Left lung (tissue), 14 donors: ENCODE measurements around the gene MAGEB6. TPM values are rescaled to one million over a fixed set of nuclear protein-coding genes. Genes with fewer than 3 reads are reported as not detected.
"Not testable (repeated sequence)": the region's sequence is repeated elsewhere in the genome, so short reads cannot be mapped to it uniquely, and the experiment has no call there.

Experiments
- ATAC-seq: fragments of 200-7000 bp; cut with Tn5 transposase; one replicate; pipeline ENCODE4 v1.9.1; 2020; ENCODE audit warnings: moderate library complexity
- DNase-seq, 4 donors: peaks; one replicate each; pipeline ENCODE4 v3.0.0-alpha.2; 2013 to 2020
- H3K27ac ChIP-seq, 2 donors: fragments of 200-600 bp; sonication (generic) in 1 of 2; one replicate each; pipeline versions ENCODE4 v1.5.0 to v1.8.0; 2020 to 2021
- H3K27me3 ChIP-seq, 2 donors: fragments of 200-600 bp; sonication (generic) in 1 of 2; one replicate each; pipeline versions ENCODE4 v1.5.0 to v1.8.0; 2020 to 2021
- H3K36me3 ChIP-seq, 2 donors: fragments of 200-600 bp; sonication (generic) in 1 of 2; one replicate each; pipeline versions ENCODE4 v1.5.0 to v1.8.0; 2020 to 2021
- H3K4me1 ChIP-seq, 2 donors: fragments of 200-600 bp; one replicate each; pipeline ENCODE4 v1.8.0; 2021
- H3K4me3 ChIP-seq, 2 donors: fragments of 200-600 bp; sonication (generic) in 1 of 2; one replicate each; pipeline versions ENCODE4 v1.5.0 to v1.8.0; 2020 to 2021; ENCODE audit warnings: mild to moderate bottlenecking in 1 of 2
- H3K9me3 ChIP-seq, 2 donors: fragments of 200-600 bp; sonication (generic) in 1 of 2; one replicate each; pipeline versions ENCODE4 v1.5.0 to v1.8.0; 2020 to 2021
- CTCF ChIP-seq, 2 donors: fragments of 200-600 bp; sonication (generic) in 1 of 2; IDR thresholded peaks; one replicate each; pipeline versions ENCODE4 v1.5.0 to v1.8.0; 2021; ENCODE audit warnings: antibody characterized with exemption in 2 of 2
- intact Hi-C, 2 donors: fragments of 100-400 bp; cut with DNase I; formaldehyde crosslinking; loops; one replicate each; pipeline versions ENCODE4 v1.11.2 to v1.14.2; 2022
- long read RNA-seq, 12 donors: library from polyadenylated mRNA in 2 of 12; unstranded in 2 of 12; transcript quantifications; one replicate each; pipeline ENCODE4 v2.0.0 and lab custom pipeline, GENCODE V29; 2019 to 2026
- polyA plus RNA-seq, 6 donors: library from polyadenylated mRNA; unstranded; fragments of 120-200 nt; gene quantifications; one replicate each; pipeline ENCODE4 v1.2.1, GENCODE V29; 2013; ENCODE audit not compliant: insufficient read length in 6 of 6
- total RNA-seq, 2 donors: library from RNA; stranded (reverse); fragmentation: NEBNext Ultra II Directional; extraction: Animal tissue kit (Norgen Biotek cat#: 25700); gene quantifications; one replicate each; pipeline ENCODE4 v1.2.1, GENCODE V29; 2021
- donor health status: DM: no; HTN: yes; CAD: no.
- donor health status: DM: no; HTN: no; CAD: no.

Gene MAGEB6, protein sequence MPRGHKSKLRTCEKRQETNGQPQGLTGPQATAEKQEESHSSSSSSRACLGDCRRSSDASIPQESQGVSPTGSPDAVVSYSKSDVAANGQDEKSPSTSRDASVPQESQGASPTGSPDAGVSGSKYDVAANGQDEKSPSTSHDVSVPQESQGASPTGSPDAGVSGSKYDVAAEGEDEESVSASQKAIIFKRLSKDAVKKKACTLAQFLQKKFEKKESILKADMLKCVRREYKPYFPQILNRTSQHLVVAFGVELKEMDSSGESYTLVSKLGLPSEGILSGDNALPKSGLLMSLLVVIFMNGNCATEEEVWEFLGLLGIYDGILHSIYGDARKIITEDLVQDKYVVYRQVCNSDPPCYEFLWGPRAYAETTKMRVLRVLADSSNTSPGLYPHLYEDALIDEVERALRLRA
- total RNA-seq (not detected), polyA plus RNA-seq (not detected)
- long read RNA-seq, donor 1 = 0 reads
- long read RNA-seq, donor 2 = 0 reads
- long read RNA-seq, donor 3 = 0 reads
- long read RNA-seq, donor 4 = 0 reads
- long read RNA-seq, donor 5 = 0 reads
- long read RNA-seq, donor 6 = 0 reads
- long read RNA-seq, donor 7 = 0 reads
- long read RNA-seq, donor 8 = 0 reads
- long read RNA-seq, donor 9 = 0 reads
- long read RNA-seq, donor 10 = 0 reads
- long read RNA-seq, donor 11 = 0 reads
- long read RNA-seq, donor 12 = 0 reads

DNA sequence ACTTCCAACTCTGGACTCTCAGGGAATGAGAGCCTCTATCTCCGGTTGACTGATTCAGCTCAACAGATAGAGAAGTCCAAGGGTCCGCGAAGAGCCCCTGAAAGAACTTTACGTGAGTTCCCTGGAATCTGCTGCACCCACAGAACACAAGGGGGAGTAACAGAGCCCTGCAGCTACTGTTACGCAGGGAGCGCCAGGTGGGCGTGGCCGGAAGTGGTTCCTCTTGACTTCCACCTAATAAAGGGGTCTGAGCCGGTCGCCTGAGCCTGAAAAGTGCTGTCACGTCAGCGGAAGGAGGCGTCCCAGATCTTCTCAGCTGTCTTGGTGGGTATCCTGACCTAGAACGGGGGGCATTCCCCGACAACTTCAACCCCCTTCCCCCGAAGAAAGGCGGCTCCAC is at the start of gene MAGEB6:
Gene MAGEB6, plus strand, starts transcription at position 237 of the 400 bp plus-strand sequence. CDS start 1,407 bp downstream, outside the sequence.
- no peaks in the 10 kb centered on the region for H3K9me3 ChIP-seq
- no peak within 1 kb of the TSS for H3K27ac ChIP-seq
- intact Hi-C loops = no loop called here
- H3K4me1 ChIP-seq = no peaks in the 10 kb centered on the region
- no peaks in the 10 kb centered on the region for H3K36me3 ChIP-seq
- no peaks in the 10 kb centered on the region for H3K27me3 ChIP-seq
- ATAC-seq (no peak), DNase-seq (no peak)
- H3K4me3 ChIP-seq = no peak within 1 kb of the TSS
- no peak for TF ChIP-seq CTCF (IDR thresholded peaks at IDR 0.05)

GRCh38 chrX:26146024-26146423 is 46.2 kb upstream of the MAGEB6 start:
- H3K4me1 ChIP-seq = no peaks in the 10 kb centered on the region
- ATAC-seq = no peak
- no peak overlapping the region for H3K4me3 ChIP-seq
- no peak for TF ChIP-seq CTCF (IDR thresholded peaks at IDR 0.05)
- no peaks in the 10 kb centered on the region for H3K9me3 ChIP-seq
- no peak for DNase-seq
- H3K27ac ChIP-seq = no peak overlapping the region
- H3K36me3 ChIP-seq = no peaks in the 10 kb centered on the region
- intact Hi-C loops = no loop called here
- H3K27me3 ChIP-seq = no peaks in the 10 kb centered on the region

DNA sequence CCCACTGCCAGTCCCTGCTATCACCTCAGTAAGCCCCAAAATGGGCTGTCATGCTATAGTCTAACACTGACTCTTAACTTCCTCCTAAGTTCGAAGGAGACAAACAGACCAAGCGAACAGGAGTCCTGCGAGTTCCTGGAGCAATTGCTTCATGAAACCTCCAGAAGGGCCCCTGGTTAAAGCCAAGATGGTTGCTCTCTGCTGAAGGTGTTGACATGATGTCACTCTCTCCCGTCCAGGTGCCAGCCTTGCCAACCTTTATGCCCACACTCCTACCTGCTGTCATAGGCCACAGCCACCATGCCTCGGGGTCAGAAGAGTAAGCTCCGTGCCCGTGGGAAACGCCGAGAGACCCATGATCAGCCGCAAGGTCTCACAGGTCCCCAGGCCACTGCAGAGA is 31.9 kb upstream of the MAGEB6 start, which contains the start of gene MAGEB6B:
Gene MAGEB6B, plus strand, starts transcription at position 301 of the 400 bp plus-strand sequence. Its CDS starts 0 bp downstream, at position 301.
- Histone ChIP-seq H3K27ac (no peak within 1 kb of the TSS), H3K4me3 (no peak within 1 kb of the TSS), H3K36me3 (no peaks in the 10 kb centered on the region), H3K9me3 (peaks cover 0 to 2% of the 10 kb centered on the region in 2 donors), H3K4me1 (no peaks in the 10 kb centered on the region), H3K27me3 (no peaks in the 10 kb centered on the region)
- no peak for TF ChIP-seq CTCF (IDR thresholded peaks at IDR 0.05)
- intact Hi-C loops = no loop called here
- no peak for ATAC-seq
- no peak for DNase-seq

DNA sequence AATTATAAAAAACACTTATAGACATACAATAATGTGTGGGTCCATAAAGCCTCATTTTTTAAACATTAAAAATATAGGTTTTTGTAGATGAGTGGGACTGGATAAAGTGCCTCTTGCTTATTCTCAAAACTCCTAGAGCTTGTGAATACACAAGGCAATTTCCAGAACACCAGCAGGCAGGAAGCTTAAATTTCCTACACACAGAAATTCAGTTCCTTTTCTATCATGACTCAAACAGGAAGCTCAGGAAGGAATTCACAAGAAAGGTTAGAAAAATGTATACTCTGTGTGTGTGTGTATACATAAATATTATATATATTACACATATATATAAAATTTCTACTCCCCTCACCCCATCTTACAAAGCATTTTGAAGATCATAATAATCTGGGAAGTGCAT is 11.3 kb downstream of the MAGEB6 start:
- Histone ChIP-seq H3K9me3 (no peaks in the 10 kb centered on the region), H3K36me3 (no peaks in the 10 kb centered on the region), H3K27ac (no peak overlapping the region), H3K4me1 (no peaks in the 10 kb centered on the region), H3K27me3 (no peaks in the 10 kb centered on the region), H3K4me3 (no peak overlapping the region)
- DNase-seq = no peak
- TF ChIP-seq CTCF (IDR thresholded peaks at IDR 0.05) = no peak
- no peak for ATAC-seq
- intact Hi-C loops = no loop called here

DNA sequence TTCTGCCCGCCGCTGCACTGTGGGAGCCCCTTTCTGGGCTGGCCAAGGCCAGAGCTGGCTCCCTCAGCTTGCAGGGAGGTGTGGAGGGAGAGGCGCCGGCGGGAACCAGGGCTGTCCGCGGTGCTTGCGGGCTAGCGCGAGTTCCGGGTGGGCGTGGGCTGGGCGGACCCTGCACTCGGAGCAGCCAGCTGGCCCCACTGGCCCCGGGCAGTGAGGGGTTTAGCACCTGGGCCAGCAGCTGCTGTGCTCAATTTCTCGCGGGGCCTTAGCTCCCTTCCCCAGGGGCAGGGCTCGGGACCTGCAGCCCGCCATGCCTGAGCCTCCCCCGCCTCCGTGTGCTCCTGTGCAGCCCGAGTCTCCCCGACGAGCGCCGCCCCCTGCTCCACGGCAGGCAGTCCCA is 12.5 kb downstream of the MAGEB6 start:
- ATAC-seq, DNase-seq, H3K36me3 ChIP-seq, H3K27me3 ChIP-seq, H3K4me3 ChIP-seq, intact Hi-C loops, H3K27ac ChIP-seq, H3K9me3 ChIP-seq, H3K4me1 ChIP-seq: not testable (repeated sequence)
